GM20000 (cell line): ENCODE results near the gene FXN.
"Not testable (repeated sequence)": the region's sequence is repeated elsewhere in the genome, so short reads cannot be mapped to it uniquely, and the experiment has no call there.

Experiments used
- DNase-seq: peaks from one replicate; pipeline ENCODE4 v3.0.0; 2012; ENCODE audit warnings: low spot score
- TF ChIP-seq, protein P1 (sequence below): IDR thresholded peaks from 2 replicates; pipeline ENCODE4 v1.5.1; 2012; ENCODE audit warnings: mild to moderate bottlenecking, control low read depth; ENCODE audit errors: extremely low read depth, missing control alignments

The FXN gene

DNA sequence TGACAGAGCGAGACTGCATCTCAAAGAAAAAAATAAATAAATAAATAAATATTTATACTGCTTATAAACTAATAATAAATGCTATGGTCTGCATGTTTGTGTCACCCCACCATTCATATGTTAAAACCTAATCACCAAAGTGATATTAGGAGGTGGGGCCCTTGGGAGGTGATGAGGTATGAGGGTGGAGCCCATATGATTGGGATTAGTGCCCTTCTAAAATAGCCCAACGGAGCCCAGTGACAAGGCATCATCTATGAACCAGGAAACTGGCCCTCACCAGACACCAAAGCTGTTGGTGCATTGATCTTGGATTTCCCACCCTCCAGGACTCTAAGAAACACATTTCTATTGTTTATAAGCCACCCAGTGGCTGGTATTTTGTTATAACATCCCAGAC is 5.1 kb downstream of the FXN start:
- DNase-seq, result no peak
- TF ChIP-seq, protein P1, sequence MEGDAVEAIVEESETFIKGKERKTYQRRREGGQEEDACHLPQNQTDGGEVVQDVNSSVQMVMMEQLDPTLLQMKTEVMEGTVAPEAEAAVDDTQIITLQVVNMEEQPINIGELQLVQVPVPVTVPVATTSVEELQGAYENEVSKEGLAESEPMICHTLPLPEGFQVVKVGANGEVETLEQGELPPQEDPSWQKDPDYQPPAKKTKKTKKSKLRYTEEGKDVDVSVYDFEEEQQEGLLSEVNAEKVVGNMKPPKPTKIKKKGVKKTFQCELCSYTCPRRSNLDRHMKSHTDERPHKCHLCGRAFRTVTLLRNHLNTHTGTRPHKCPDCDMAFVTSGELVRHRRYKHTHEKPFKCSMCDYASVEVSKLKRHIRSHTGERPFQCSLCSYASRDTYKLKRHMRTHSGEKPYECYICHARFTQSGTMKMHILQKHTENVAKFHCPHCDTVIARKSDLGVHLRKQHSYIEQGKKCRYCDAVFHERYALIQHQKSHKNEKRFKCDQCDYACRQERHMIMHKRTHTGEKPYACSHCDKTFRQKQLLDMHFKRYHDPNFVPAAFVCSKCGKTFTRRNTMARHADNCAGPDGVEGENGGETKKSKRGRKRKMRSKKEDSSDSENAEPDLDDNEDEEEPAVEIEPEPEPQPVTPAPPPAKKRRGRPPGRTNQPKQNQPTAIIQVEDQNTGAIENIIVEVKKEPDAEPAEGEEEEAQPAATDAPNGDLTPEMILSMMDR, result no peak

DNA sequence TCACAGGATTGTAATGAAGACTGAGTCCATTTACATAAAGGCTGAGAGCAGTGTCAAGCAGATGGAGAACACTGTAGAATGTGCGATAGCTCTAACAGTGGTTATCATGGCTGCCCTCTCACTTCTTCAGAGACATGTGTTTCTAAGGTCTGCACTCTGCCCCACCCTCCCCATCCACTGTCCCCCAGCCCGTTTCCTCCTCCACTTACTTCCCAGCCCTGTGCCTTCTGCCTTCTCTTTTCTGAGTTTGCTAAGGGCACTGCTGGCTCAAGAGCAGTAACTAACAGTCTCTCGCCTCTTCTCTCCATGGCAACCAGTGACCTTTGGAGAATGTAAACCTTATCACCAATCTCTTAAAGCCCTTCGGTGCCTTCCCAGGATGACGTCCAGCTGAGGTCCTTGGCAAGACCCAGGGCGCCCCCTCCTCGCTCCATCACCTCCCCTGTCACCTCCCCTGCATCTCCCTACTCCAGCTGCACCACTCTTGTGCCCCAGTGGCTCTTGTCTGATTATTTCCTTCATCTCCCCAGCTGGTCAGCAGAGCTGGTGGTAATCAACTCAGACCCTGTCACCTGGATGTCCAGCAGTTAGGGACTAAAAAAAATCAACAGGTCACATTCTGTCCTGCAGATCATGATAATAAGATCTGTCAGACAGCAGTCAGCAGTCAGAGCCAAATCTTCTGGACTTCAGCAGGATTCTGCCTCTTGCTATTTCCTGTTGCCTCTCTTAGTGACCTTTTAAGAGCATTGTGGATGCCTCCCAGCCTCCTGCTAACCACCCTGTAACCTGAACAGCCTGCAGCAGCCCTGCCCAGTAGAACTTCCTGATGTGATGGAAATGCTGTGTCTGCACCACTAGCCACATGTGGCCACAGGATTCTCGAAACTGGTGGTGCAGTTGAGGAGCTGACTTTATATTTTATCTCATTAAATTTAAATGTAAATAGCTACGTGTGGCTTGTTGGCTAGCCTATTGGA is 9.0 kb downstream of the FXN start:
- no peak for DNase-seq
- TF ChIP-seq, protein P1, result no peak

DNA sequence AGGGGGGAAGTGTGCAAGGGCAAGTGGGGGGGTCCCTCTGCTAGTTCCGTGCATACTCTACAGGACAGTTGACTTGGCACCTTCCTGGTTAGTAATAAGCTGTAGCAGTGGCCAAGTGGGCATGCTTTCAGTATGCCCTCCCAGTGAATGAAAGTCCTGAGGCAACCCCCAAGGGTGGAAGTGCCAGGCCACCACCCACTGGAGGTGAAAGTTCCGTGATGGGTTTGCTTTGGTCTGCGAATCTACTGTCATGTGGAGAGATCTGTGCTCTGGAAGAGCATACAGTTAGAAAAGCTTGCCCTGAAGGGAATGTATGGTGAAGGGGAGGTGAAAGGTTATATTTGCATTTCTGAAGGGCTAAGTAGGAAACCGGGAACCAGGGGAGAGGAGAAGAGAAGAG is 10.3 kb downstream of the FXN start:
- DNase-seq, result no peak
- TF ChIP-seq, protein P1, result no peak

DNA sequence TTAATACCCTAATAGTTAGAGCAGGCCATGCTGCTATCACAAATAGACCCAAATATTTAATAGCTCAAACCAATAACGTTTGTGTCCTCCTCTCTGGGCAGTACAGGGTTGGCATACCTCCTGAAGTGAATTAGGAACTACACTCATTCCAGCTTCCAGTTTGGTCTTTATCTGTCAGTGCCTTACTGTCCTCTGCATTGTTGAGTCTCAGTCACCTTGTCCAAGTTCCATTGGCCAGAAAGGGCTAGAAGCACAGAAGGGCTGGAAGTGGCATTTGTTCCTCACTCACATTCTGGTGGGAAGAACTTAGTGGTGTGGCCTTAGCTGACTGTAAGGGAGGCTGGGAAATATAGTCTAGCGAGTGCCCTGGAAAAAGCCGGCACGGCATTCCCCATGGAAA is 11.2 kb downstream of the FXN start:
- DNase-seq, result no peak
- TF ChIP-seq, protein P1, result no peak

DNA sequence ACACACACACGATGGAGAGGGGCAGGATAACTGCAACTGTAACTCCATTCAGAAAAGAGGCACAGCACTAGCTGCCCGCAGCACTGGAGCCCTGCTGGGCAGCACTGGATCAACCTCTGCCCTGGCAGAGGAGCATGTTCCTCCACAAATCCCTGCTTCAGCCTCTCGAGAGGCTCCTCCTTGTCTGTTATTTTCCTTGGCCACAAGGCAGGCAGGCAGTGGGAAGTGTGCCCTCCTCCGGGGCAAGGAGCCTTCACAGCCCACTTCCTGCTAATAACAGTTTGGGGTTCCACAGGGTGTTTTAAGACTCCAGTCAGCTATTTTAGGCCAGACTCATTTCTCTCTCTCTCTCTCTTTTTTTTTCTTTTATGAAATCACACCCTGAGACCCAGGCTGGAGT is 11.8 kb downstream of the FXN start:
- DNase-seq, result no peak

DNA sequence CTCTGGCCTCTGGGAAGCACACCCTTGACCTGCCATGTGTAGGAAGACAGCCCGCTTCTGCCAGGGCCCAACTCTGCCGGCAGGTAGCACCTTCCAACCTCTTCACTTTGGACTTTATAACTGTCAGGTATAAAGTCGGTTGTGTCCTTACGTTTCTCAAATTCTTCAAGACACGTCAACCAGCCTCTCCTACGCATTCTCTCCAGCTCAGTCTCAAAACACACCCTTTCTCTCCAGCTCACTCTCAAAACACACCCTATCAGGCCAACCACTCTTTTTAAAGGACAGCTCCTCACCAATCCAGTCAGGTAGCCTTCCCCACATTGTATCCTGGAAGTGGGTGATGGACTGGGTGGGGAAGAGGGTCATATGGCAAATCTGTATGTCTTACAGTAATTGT is 13.5 kb downstream of the FXN start:
- no peak for DNase-seq
- TF ChIP-seq, protein P1, result no peak

More for the DNA sequence above, 11.8 kb downstream of the FXN start:
- TF ChIP-seq, protein P1, result no peak

DNA sequence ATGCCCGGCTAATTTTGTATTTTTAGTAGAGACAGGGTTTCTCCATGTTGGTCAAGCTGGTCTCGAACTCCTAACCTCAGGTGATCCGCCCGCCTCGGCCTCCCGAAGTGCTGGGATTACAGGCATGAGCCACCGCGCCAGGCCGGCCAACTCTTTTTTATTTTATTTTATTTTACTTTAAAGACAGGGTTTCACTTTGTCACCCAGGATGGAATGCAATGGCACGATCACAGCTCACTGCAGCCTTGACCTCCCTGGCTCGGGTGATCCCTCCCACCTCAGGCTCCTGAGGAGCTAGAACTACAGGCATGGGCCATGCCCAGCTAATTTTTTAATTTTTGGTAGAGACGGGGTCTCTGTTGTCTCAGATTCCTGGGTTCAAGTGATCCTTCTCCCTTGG is 15.4 kb downstream of the FXN start:
- DNase-seq, result not testable (repeated sequence)

DNA sequence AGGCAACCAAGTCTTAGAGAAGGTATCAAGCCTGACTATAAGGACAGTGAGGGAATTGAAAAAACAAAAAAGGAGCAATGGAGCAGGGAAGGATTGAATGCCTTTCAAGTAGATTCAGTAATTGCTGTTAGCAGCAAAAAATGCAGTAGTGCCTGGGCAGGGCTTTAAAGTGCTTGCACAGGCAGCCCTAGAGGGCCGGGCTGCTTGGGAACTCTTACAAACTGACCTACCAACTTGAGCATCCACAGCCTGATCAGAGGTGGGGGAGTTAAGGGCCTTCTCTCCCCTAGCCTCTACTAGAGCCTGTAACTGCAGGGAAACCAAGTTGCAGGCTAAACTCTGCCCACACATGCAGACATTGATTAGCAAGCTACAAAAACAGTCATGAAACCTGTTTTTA is 19.4 kb downstream of the FXN start:
- no peak for DNase-seq
- TF ChIP-seq, protein P1, result no peak
